Peyer's patch (tissue), 4 donors: ENCODE data around the gene EPB41L4B.

Experiments
- POLR2A ChIP-seq, 2 donors: fragments of 450-650 bp; IDR thresholded peaks; one replicate each; pipeline ENCODE4 v1.5.1; 2017; ENCODE audit warnings: antibody characterized with exemption in 2 of 2, mild to moderate bottlenecking in 2 of 2, moderate library complexity in 2 of 2
- TF ChIP-seq, protein P1 (sequence below), 6 experiments: fragments of 450-650 bp in 4 of 6; fragments of 200-600 bp in 2 of 6; sonication (generic) in 1 of 6; IDR thresholded peaks; one replicate each; pipeline ENCODE4 v1.5.1; 2017 to 2019; ENCODE audit warnings: antibody characterized with exemption in 6 of 6, mild to moderate bottlenecking in 3 of 6, moderate library complexity in 1 of 6

DNA sequence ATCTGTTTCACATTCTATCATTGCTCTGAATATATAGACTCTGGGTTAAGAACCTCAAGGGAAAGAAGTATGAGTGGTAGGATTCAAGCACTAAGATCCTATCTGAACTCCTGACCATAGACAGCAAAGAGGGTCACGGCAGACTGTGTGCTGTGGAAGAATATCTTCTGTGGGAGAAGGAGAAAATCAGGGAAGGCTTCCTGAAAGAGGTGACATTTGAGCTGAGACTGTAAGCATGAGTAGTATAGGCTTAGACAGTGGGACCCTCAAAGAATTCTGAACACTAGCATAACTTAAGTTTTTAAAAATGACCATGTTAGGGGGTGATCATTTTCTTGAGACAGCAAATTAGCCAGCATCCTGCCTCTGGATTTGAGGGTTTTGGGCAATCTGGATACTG is 157.7 kb downstream of the EPB41L4B start:
- TF ChIP-seq, protein P1, sequence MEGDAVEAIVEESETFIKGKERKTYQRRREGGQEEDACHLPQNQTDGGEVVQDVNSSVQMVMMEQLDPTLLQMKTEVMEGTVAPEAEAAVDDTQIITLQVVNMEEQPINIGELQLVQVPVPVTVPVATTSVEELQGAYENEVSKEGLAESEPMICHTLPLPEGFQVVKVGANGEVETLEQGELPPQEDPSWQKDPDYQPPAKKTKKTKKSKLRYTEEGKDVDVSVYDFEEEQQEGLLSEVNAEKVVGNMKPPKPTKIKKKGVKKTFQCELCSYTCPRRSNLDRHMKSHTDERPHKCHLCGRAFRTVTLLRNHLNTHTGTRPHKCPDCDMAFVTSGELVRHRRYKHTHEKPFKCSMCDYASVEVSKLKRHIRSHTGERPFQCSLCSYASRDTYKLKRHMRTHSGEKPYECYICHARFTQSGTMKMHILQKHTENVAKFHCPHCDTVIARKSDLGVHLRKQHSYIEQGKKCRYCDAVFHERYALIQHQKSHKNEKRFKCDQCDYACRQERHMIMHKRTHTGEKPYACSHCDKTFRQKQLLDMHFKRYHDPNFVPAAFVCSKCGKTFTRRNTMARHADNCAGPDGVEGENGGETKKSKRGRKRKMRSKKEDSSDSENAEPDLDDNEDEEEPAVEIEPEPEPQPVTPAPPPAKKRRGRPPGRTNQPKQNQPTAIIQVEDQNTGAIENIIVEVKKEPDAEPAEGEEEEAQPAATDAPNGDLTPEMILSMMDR (IDR thresholded peaks at IDR 0.05), result no peak
- no peak for TF ChIP-seq POLR2A (IDR thresholded peaks at IDR 0.05)
